Measurements from ENCODE around the gene MIAT.
"Not testable (repeated sequence)": the region's sequence is repeated elsewhere in the genome, so short reads cannot be mapped to it uniquely, and the experiment has no call there.

The MIAT gene

DNA sequence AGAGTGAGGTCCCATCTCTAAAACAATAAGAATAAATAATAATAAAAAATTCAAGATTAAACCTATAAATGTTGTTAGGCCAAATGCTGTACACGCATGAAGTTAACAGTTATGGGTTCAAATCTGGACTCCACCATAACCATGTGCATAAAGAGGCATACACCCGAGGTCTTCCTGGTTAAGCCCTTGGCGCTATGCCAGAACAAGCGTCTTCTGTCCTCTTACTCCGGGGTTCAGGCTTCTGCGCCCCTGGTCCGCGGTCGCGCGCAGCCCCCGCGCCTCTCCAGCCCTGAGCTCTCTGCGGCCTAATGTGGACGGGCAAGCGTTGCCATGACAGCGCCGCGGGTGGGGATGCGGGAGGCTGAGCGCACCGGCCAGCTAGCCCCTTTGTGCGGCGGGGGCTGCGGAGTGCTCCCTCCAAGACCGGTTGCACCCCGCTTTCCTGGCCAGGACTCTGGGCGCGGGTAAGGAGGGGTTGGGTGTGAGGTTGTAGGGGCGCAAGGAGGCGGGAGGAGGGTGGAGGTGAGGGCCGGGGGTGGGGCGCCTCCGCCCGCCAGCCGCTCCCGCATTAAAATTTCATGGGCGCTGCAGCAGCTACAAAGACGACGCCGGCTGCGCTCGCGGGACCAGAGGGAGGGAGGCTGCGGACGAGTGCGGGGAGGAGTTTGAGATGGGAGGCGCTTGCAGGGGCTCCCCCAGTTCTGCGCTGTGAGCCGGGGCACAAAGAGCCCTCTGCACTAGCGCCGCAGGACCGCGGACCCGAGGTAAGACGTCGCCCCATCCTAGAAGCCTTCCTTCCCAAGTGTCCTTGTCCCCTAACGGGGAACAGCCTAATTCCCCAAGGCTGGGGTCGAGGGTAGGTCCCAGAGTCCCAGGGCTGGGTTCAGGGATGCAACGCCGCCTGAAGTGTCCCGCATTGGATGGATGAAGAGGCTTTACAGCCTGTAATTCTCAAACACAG, at the start of gene MIAT:
TSS of gene MIAT (plus strand) at position 698 of the 961 bp plus-strand sequence.
- peaks cover 12% of the 10 kb centered on the region for H3K36me3 Mint-ChIP-seq
- H3K9me3 Mint-ChIP-seq = no peaks in the 10 kb centered on the region
- H3K27ac Mint-ChIP-seq = peak within 1 kb of the TSS; percentile 90
- ATAC-seq (peak; percentile 87), DNase-seq (ENCODE audit: low spot score in 2 of 2) (peak; percentile 56 to 85)
- H3K4me1 Mint-ChIP-seq = peaks cover 36% of the 10 kb centered on the region
- peak within 1 kb of the TSS; percentile 88 for H3K4me3 Mint-ChIP-seq

DNA sequence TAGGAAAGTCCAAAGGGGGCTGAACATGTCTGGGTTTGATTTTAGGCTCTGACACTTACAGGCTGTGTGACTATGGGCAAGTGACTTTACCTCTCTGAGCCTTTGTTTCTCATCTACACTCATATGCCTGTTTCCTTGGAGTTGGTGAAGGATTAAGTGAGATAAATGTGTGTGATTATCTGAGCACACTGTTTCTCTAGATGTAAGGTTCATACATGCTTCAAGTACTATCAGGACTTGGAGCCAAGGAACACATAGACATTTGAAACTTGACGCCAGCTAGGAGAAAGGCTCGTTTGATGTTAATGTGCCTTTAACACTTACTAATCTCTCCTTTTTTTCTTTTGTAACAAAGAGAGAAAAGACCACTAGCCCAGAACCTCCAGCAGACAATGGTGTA, 49.3 kb upstream of the MIAT start:
- H3K4me1 Mint-ChIP-seq = peaks cover 40% of the 10 kb centered on the region
- H3K27ac Mint-ChIP-seq = no peak overlapping the region
- H3K4me3 Mint-ChIP-seq = no peak overlapping the region
- peaks cover 11% of the 10 kb centered on the region for H3K36me3 Mint-ChIP-seq
- ATAC-seq (no peak), DNase-seq (ENCODE audit: low spot score in 2 of 2) (no peak)
- no peaks in the 10 kb centered on the region for H3K9me3 Mint-ChIP-seq

GRCh38 chr22:26609287-26609686, 48.1 kb upstream of the MIAT start:
- no peak for ATAC-seq
- Mint-ChIP-seq H3K9me3 (no peaks in the 10 kb centered on the region), H3K36me3 (peaks cover 12% of the 10 kb centered on the region), H3K4me3 (no peak overlapping the region), H3K27ac (peak overlapping the region; percentile 89), H3K4me1 (peaks cover 38% of the 10 kb centered on the region)
- no peak for DNase-seq (ENCODE audit: low spot score in 2 of 2)

- Mint-ChIP-seq H3K4me1 (peaks cover 35% of the 10 kb centered on the region), H3K9me3 (no peaks in the 10 kb centered on the region), H3K36me3 (peaks cover 12% of the 10 kb centered on the region), H3K4me3 (peak overlapping the region; percentile 66), H3K27ac (peak overlapping the region; percentile 89)
- DNase-seq (ENCODE audit: low spot score in 2 of 2) (peak; percentile 35 to 79), ATAC-seq (peak; percentile 93)
Measured at GRCh38 chr22:26610072-26610958, 47.1 kb upstream of the MIAT start.

DNA sequence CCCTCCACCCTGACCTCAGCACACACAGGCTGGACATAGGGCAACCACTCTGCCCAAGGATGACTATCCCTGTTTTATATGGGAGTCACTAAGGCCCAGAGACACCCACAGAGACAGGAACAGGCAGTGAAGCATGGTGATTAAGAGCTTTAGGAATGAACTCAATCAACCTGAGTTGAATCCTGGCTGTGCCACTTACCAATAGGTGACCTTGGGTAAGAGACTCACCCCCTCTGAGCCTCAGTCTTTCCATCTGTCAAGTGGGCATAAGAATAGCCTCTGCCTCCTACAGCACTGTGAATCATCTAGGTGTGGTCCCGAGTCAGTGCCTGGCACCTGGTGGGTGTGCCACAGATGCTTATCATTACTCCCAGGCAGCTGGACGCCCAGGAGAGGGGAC, 46.4 kb upstream of the MIAT start:
- peak; percentile 64 for ATAC-seq
- DNase-seq (ENCODE audit: low spot score in 2 of 2) = no peak

DNA sequence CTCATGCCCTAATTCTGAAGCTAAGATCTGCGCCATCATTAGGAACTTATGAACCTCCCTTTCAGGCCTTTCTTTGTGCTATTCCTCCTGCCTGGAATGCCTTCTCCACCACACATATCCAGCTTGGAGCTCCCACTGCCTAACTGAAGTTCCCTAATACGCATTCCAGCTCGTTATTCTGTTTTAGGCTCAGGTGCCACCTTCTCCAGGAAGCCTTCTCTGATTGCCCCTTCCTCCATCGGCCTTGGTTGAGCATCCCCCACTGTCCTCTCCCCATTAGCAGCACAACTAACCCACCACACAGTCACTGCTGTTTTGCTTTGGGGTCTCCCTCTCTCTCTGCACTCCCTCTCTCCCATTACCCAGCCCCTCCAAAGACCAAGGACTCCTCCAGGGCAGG, 44.7 kb upstream of the MIAT start:
- ATAC-seq (no peak), DNase-seq (ENCODE audit: low spot score in 2 of 2) (no peak)
- H3K4me1 Mint-ChIP-seq = peaks cover 40% of the 10 kb centered on the region
- peak overlapping the region; percentile 46 for H3K27ac Mint-ChIP-seq
- peaks cover 12% of the 10 kb centered on the region for H3K36me3 Mint-ChIP-seq
- H3K4me3 Mint-ChIP-seq = no peak overlapping the region
- no peaks in the 10 kb centered on the region for H3K9me3 Mint-ChIP-seq

More for the DNA sequence above, 46.4 kb upstream of the MIAT start:
- Mint-ChIP-seq H3K27ac (peak overlapping the region; percentile 89), H3K36me3 (peaks cover 12% of the 10 kb centered on the region), H3K4me1 (peaks cover 35% of the 10 kb centered on the region), H3K9me3 (no peaks in the 10 kb centered on the region), H3K4me3 (peak overlapping the region; percentile 66)

DNA sequence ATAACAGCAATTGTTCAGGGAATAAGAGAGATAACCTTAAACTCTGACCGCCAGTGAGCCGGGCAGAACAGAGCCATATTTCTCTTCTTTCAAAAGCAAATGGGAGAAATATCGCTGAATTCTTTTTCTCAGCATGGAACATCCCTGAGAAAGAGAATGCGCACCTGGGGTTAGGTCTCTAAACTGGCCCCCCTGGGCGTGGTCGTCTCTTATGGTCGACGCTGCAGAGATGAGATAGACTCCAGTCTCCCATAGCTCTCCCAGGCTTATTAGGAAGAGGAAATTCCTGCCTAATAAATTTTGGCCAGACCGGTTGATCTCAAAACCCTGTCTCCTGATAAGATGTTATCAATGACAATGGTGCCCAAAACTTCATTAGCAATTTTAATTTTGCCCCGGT, 43.6 kb upstream of the MIAT start:
- H3K27ac Mint-ChIP-seq; H3K4me3 Mint-ChIP-seq; DNase-seq (ENCODE audit: low spot score in 2 of 2); H3K9me3 Mint-ChIP-seq; ATAC-seq: not testable (repeated sequence)
- peaks cover 41% of the 10 kb centered on the region for H3K4me1 Mint-ChIP-seq
- H3K36me3 Mint-ChIP-seq = peaks cover 12% of the 10 kb centered on the region

- peaks cover 12% of the 10 kb centered on the region for H3K36me3 Mint-ChIP-seq
- ATAC-seq (no peak), DNase-seq (ENCODE audit: low spot score in 2 of 2) (no peak)
- H3K9me3 Mint-ChIP-seq = no peaks in the 10 kb centered on the region
- no peak overlapping the region for H3K27ac Mint-ChIP-seq
- H3K4me3 Mint-ChIP-seq = no peak overlapping the region
- peaks cover 41% of the 10 kb centered on the region for H3K4me1 Mint-ChIP-seq
Measured at GRCh38 chr22:26614322-26614721, 43.1 kb upstream of the MIAT start.

GRCh38 chr22:26615149-26615548, 42.2 kb upstream of the MIAT start:
- DNase-seq (ENCODE audit: low spot score in 2 of 2) = no peak
- Mint-ChIP-seq H3K27ac (no peak overlapping the region), H3K9me3 (no peaks in the 10 kb centered on the region), H3K4me1 (peaks cover 41% of the 10 kb centered on the region), H3K4me3 (no peak overlapping the region), H3K36me3 (peaks cover 10% of the 10 kb centered on the region)
- no peak for ATAC-seq

DNA sequence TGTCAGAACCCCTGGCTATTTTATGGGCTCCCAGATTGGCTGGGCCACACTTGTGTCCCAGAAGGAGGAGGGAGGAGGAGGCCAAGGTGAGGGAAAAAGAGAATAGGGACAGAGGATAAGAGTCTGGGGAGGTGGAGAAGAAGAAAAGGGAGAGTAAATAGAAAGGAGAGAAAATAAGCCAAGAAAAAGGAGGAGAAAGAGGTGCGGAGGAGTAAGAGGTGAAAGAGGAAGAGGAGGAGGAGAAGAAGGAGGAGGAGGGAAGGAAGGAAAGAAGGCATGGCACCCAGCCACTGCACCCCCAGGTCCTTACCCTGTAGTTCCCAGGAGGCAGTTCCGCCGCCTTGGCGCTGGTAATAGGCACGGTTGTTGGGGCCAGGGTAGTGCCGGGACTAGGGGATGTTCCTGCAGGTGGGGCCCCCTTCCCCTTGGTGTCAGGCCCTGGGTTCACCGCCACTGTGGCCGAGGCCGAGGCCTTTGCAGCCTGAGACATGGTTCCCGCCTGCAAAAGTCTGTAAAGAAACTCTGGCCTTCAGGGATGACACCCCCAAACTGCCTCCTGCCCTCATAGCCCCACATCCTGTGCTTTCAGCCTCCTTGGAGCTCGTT, 41.5 kb upstream of the MIAT start:
- peaks cover 33% of the 10 kb centered on the region for H3K4me1 Mint-ChIP-seq
- ATAC-seq (no peak), DNase-seq (ENCODE audit: low spot score in 2 of 2) (no peak)
- H3K4me3 Mint-ChIP-seq = no peak overlapping the region
- H3K27ac Mint-ChIP-seq = peak overlapping the region; percentile 3
- H3K36me3 Mint-ChIP-seq = peaks cover 6% of the 10 kb centered on the region
- H3K9me3 Mint-ChIP-seq = no peaks in the 10 kb centered on the region

GRCh38 chr22:26616650-26617049, 40.7 kb upstream of the MIAT start:
- H3K9me3 Mint-ChIP-seq = no peaks in the 10 kb centered on the region
- peaks cover 6% of the 10 kb centered on the region for H3K36me3 Mint-ChIP-seq
- no peak for DNase-seq (ENCODE audit: low spot score in 2 of 2)
- peak overlapping the region; percentile 3 for H3K27ac Mint-ChIP-seq
- peaks cover 33% of the 10 kb centered on the region for H3K4me1 Mint-ChIP-seq
- ATAC-seq = no peak
- no peak overlapping the region for H3K4me3 Mint-ChIP-seq

- Mint-ChIP-seq H3K27ac (peak within 1 kb of the TSS; percentile 72), H3K36me3 (peaks cover 6% of the 10 kb centered on the region), H3K4me1 (peaks cover 30% of the 10 kb centered on the region), H3K4me3 (no peak within 1 kb of the TSS), H3K9me3 (no peaks in the 10 kb centered on the region)
- no peak for DNase-seq (ENCODE audit: low spot score in 2 of 2)
- peak; percentile 8 for ATAC-seq
Measured at GRCh38 chr22:26617271-26618199, 39.9 kb upstream of the MIAT start, which contains the start of gene CRYBB1. Gene CRYBB1, minus strand, starts transcription at chr22:26618027. Its CDS starts 1,708 bp downstream, at chr22:26616319.

DNA sequence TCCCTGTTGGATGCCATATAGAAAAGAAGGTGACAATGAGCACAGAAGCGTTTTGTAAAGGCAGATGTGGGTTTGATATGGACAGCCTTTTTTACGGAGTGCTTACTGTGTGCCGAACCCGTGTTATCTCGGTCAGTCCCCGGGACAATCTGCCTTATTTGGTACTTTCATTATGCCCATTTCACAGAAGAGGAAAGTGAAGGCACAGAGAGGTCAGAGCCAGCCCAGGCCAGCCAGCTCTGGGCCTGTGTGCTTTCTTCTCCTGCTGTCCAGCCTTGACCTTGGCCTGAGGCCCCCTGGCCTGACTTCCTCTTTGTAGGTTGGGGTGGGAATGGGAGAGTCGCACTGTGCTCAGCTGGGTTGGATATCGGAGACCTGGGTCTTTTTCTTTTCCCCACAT, 38.9 kb upstream of the MIAT start:
- Mint-ChIP-seq H3K9me3 (no peaks in the 10 kb centered on the region), H3K27ac (peak overlapping the region; percentile 72), H3K36me3 (no peaks in the 10 kb centered on the region), H3K4me1 (peaks cover 23% of the 10 kb centered on the region), H3K4me3 (no peak overlapping the region)
- ATAC-seq (no peak), DNase-seq (ENCODE audit: low spot score in 2 of 2) (no peak)

GRCh38 chr22:26619510-26619909, 37.9 kb upstream of the MIAT start:
- Mint-ChIP-seq H3K4me3 (no peak overlapping the region), H3K4me1 (peaks cover 23% of the 10 kb centered on the region), H3K36me3 (no peaks in the 10 kb centered on the region), H3K27ac (peak overlapping the region; percentile 72), H3K9me3 (peaks cover 8% of the 10 kb centered on the region)
- ATAC-seq (no peak), DNase-seq (ENCODE audit: low spot score in 2 of 2) (no peak)

Data from stimulated activated effector memory CD8-positive, alpha-beta T cell treated with anti-CD3 and anti-CD28 coated beads, Interleukin-12 subunit alpha, Interleukin-12 subunit beta, amount 100 ng/mL, for 72 hours (primary cell).